K562 (cell line): ENCODE data around the gene IGF1R. TPM values are rescaled to one million over a fixed set of nuclear protein-coding genes. Genes with fewer than 3 reads are reported as not detected.

Experiments used
- CREM ChIP-seq: IDR thresholded peaks from 2 replicates; pipeline ENCODE4 v1.6.1; 2014; ENCODE audit warnings: antibody characterized with exemption, low read depth
- HOMEZ ChIP-seq: fragments of 250-450 bp; sonication (Bioruptor Pico); IDR thresholded peaks from 2 replicates; pipeline ENCODE4 v1.4.0; 2020; ENCODE audit warnings: mild to moderate bottlenecking, moderate library complexity
- MGA ChIP-seq: fragments of 450-650 bp; IDR thresholded peaks from 2 replicates; pipeline ENCODE4 v1.6.1; 2016; ENCODE audit warnings: mild to moderate bottlenecking, moderate library complexity
- MYC ChIP-seq, 2 experiments: fragments of 250-450 bp in 1 of 2; sonication (Bioruptor Pico) in 1 of 2; IDR thresholded peaks; 2 replicates each; pipeline versions ENCODE4 v1.5.1 to v1.6.1; 2012 to 2021; ENCODE audit warnings: low read depth in 2 of 2, borderline replicate concordance in 1 of 2, improper control_type of control experiment in 1 of 2, low read length in 1 of 2, mild to moderate bottlenecking in 1 of 2, moderate library complexity in 1 of 2
- NFIC ChIP-seq: fragments of 450-650 bp; IDR thresholded peaks from 2 replicates; pipeline ENCODE4 v1.6.1; 2017; ENCODE audit warnings: mild to moderate bottlenecking, inconsistent platforms
- TEAD4 ChIP-seq, 2 experiments: sonication (generic) in 1 of 2; formaldehyde crosslinking in 1 of 2; IDR thresholded peaks; 2 replicates each; pipeline versions ENCODE4 v1.6.1 to v1.8.0; 2012 to 2022; ENCODE audit warnings: borderline replicate concordance in 1 of 2, inconsistent platforms in 1 of 2, low read length in 1 of 2, mild to moderate bottlenecking in 1 of 2, missing genetic modification reagents in 1 of 2
- ZNF197 ChIP-seq: fragments of 200-800 bp; sonication (Bioruptor generic); IDR thresholded peaks from 2 replicates; pipeline ENCODE4 v1.6.1; 2016; ENCODE audit warnings: low read depth, missing genetic modification characterization, missing compliant biosample characterization
- ZNF592 ChIP-seq: fragments of 450-650 bp; IDR thresholded peaks from 2 replicates; pipeline ENCODE4 v1.6.1; 2017; ENCODE audit warnings: antibody characterized with exemption, mild to moderate bottlenecking
- polyA plus RNA-seq, 8 experiments: library from polyadenylated mRNA; depleted of rRNA in 4 of 8; stranded (reverse) in 5 of 8; unstranded in 3 of 8; fragments of >200 nt; fragmentation: Nextera tagmentation in 2 of 8; fragmentation: Illumina TruSeq in 1 of 8; extraction: Ambion mirVana in 2 of 8; extraction: Trizol in 1 of 8; gene quantifications; 2 replicates each; pipeline versions ENCODE4 v1.2.1 to v1.2.3, GENCODE V29; 2011 to 2014; ENCODE audit warnings: inconsistent platforms in 1 of 8, missing spikeins in 1 of 8
- total RNA-seq, 7 experiments: library from RNA; depleted of rRNA in 6 of 7; stranded (reverse); fragments of >200 nt in 6 of 7; fragmentation: Illumina TruSeq in 2 of 7; extraction: Trizol in 2 of 7; gene quantifications; 2 replicates each; pipeline versions ENCODE4 v1.2.1 to v1.2.3, GENCODE V29; 2011 to 2021; ENCODE audit warnings: low replicate concordance in 1 of 7

IGF1R gene
- total and polyA plus RNA-seq, 9 of the 15 experiments (the other 6 are each of a cell fraction or from before 2014, with no cell fraction given): 0.35 to 8.0 (median 1.6) TPM

GRCh38 chr15:98647026-98647773, 1.1 kb upstream of the IGF1R start (continued):
- TF ChIP-seq MYC (IDR thresholded peaks at IDR 0.05; ENCODE audit: low read depth, low read length) (peak; percentile 63), MYC (CRISPR knock-in tag; IDR thresholded peaks at IDR 0.05; ENCODE audit: borderline replicate concordance, low read depth) (no peak), ZNF592 (peak; percentile 58; the same call in 1 of the 2 replicates), MGA (peak; percentile 79), ZNF197 (CRISPR knock-in tag) (peak; percentile 62; the same call in 1 of the 2 replicates), HOMEZ (no peak), CREM (no peak), NFIC (no peak), TEAD4 (IDR thresholded peaks at IDR 0.05; ENCODE audit: low read length) (no peak), TEAD4 (CRISPR knock-in tag; IDR thresholded peaks at IDR 0.05; ENCODE audit: borderline replicate concordance) (peak; percentile 36; the same call in 1 of the 2 replicates)
